Measurements from ENCODE around the gene STAB2. TPM values are rescaled to one million over a fixed set of nuclear protein-coding genes. Genes with fewer than 3 reads are reported as not detected.

Gene STAB2
- total RNA-seq, 1 experiment from 2014 or later = not detected

GRCh38 chr12:103791350-103791920 is 204.4 kb downstream of the STAB2 start:
- BruUV-seq (replicated peaks) = no TSS peak
- Histone ChIP-seq H3K9ac (ENCODE audit: low read length) (no peak overlapping the region), H4K20me1 (ENCODE audit: insufficient read depth) (no peaks in the 10 kb centered on the region; the same call in 1 of the 2 replicates), H3K36me3 (ENCODE audit: control insufficient read depth in 1 of 2, insufficient read depth in 2 of 2, low read length in 2 of 2) (peaks cover 7 to 19% of the 10 kb centered on the region in 2 experiments), H2AFZ (ENCODE audit: low read depth, low read length, poor library complexity, severe bottlenecking) (no peak overlapping the region), H3K9me2 (ENCODE audit: insufficient read depth) (no peaks in the 10 kb centered on the region), H3K4me3 (replicated peaks in 1 of 2; ENCODE audit: low read depth in 1 of 2, low read length in 2 of 2) (no peak overlapping the region), H3K9me3 (ENCODE audit: control insufficient read depth in 1 of 2, insufficient read depth in 1 of 2, low read depth in 1 of 2, low read length in 2 of 2) (no peaks in the 10 kb centered on the region), H3K4me1 (ENCODE audit: control insufficient read depth in 1 of 2, insufficient read depth in 2 of 2, low read length in 2 of 2) (no peaks in the 10 kb centered on the region; a peak in 1 of 4 replicates), H3K27me3 (ENCODE audit: insufficient read depth, low read length) (no peaks in the 10 kb centered on the region), H3K27ac (ENCODE audit: low read depth, low read length) (no peak overlapping the region), H3K4me2 (ENCODE audit: low read length) (no peak overlapping the region), H3K79me2 (ENCODE audit: insufficient read depth, low read length) (no peaks in the 10 kb centered on the region)
- RAD21 ChIA-PET (ENCODE audit: low non-redundant PET in 1 of 2, low total read pairs in 2 of 2, uncharacterized antibody in 2 of 2, unreplicated experiment in 2 of 2) = no interaction called here
- CTCF ChIA-PET = no interaction called here
- POLR2A ChIA-PET = no interaction called here
- intact Hi-C loops (cut with micrococcal nuclease) = no loop called here
- DNase-seq (ENCODE audit: low read depth, low spot score) (no peak), ATAC-seq (no peak)
- TF ChIP-seq, protein P1, sequence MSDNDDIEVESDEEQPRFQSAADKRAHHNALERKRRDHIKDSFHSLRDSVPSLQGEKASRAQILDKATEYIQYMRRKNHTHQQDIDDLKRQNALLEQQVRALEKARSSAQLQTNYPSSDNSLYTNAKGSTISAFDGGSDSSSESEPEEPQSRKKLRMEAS (IDR thresholded peaks at IDR 0.05) = no peak
- TF ChIP-seq, protein P2, sequence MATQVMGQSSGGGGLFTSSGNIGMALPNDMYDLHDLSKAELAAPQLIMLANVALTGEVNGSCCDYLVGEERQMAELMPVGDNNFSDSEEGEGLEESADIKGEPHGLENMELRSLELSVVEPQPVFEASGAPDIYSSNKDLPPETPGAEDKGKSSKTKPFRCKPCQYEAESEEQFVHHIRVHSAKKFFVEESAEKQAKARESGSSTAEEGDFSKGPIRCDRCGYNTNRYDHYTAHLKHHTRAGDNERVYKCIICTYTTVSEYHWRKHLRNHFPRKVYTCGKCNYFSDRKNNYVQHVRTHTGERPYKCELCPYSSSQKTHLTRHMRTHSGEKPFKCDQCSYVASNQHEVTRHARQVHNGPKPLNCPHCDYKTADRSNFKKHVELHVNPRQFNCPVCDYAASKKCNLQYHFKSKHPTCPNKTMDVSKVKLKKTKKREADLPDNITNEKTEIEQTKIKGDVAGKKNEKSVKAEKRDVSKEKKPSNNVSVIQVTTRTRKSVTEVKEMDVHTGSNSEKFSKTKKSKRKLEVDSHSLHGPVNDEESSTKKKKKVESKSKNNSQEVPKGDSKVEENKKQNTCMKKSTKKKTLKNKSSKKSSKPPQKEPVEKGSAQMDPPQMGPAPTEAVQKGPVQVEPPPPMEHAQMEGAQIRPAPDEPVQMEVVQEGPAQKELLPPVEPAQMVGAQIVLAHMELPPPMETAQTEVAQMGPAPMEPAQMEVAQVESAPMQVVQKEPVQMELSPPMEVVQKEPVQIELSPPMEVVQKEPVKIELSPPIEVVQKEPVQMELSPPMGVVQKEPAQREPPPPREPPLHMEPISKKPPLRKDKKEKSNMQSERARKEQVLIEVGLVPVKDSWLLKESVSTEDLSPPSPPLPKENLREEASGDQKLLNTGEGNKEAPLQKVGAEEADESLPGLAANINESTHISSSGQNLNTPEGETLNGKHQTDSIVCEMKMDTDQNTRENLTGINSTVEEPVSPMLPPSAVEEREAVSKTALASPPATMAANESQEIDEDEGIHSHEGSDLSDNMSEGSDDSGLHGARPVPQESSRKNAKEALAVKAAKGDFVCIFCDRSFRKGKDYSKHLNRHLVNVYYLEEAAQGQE (IDR thresholded peaks at IDR 0.05; ENCODE audit: low read depth) = no peak
- no peak for TF ChIP-seq EZH2phosphoT487 (IDR thresholded peaks at IDR 0.05; ENCODE audit: borderline replicate concordance)
- no peak for TF ChIP-seq ZBTB33 (IDR thresholded peaks at IDR 0.05; ENCODE audit: extremely low read depth, insufficient replicate concordance, low read length)
- TF ChIP-seq EZH2 (IDR thresholded peaks at IDR 0.05) = no peak
- TF ChIP-seq SP1 (IDR thresholded peaks at IDR 0.05; ENCODE audit: low read depth) = no peak
- no peak for TF ChIP-seq CEBPB (IDR thresholded peaks at IDR 0.05; ENCODE audit: low read depth)
- no peak for TF ChIP-seq POLR2A (IDR thresholded peaks at IDR 0.05; ENCODE audit: borderline replicate concordance, extremely low read depth, insufficient read depth, insufficient read length)
- no peak for TF ChIP-seq SIN3A (IDR thresholded peaks at IDR 0.05; ENCODE audit: low read depth)
- TF ChIP-seq RAD21 (IDR thresholded peaks at IDR 0.05; ENCODE audit: low read depth) = no peak
- no peak for TF ChIP-seq ELF1 (IDR thresholded peaks at IDR 0.05; ENCODE audit: borderline replicate concordance, low read depth)
- no peak for TF ChIP-seq ATF3 (IDR thresholded peaks at IDR 0.05)
- no peak for TF ChIP-seq YY1 (IDR thresholded peaks at IDR 0.05; ENCODE audit: extremely low read depth, insufficient replicate concordance, low read depth, low read length)
- no peak for TF ChIP-seq ZFX (IDR thresholded peaks at IDR 0.05)
- no peak for TF ChIP-seq ZNF274 (IDR thresholded peaks at IDR 0.05; ENCODE audit: low read depth, low read length)
